GM23338 (cell line): ENCODE results near the gene CLDN22. TPM values are rescaled to one million over a fixed set of nuclear protein-coding genes. Genes with fewer than 3 reads are reported as not detected.

Experiments
- ATAC-seq: fragments of 200-7000 bp; cut with Tn5 transposase; 3 replicates; pipeline ENCODE4 v1.9.1; 2020
- DNase-seq: peaks from one replicate; pipeline ENCODE4 v3.0.0-alpha.2; 2015; ENCODE audit warnings: low spot score
- H2AFZ ChIP-seq: fragments of 200-600 bp; sonication (generic); 2 replicates; pipeline ENCODE4 v1.8.0; 2016; ENCODE audit warnings: antibody characterized with exemption, mild to moderate bottlenecking, moderate library complexity
- H3F3A ChIP-seq: fragments of 200-600 bp; sonication (generic); replicated peaks from 2 replicates; pipeline ENCODE4 v1.8.0; 2017; ENCODE audit warnings: antibody characterized with exemption, mixed run types, low read depth
- H3K27ac ChIP-seq: fragments of 200-600 bp; sonication (generic); 2 replicates; pipeline ENCODE4 v1.6.1; 2016; ENCODE audit warnings: low read depth
- H3K27me3 ChIP-seq: fragments of 200-600 bp; sonication (generic); 2 replicates; pipeline ENCODE4 v1.8.0; 2016; ENCODE audit warnings: mild to moderate bottlenecking, mixed run types, moderate library complexity; ENCODE audit not compliant: insufficient read depth
- H3K36me3 ChIP-seq: fragments of 200-600 bp; sonication (generic); 2 replicates; pipeline ENCODE4 v1.8.0; 2016; ENCODE audit warnings: mild to moderate bottlenecking; ENCODE audit not compliant: insufficient read depth
- H3K4me1 ChIP-seq: fragments of 200-600 bp; sonication (generic); 2 replicates; pipeline ENCODE4 v1.8.0; 2016; ENCODE audit warnings: mild to moderate bottlenecking, moderate library complexity; ENCODE audit not compliant: insufficient read depth
- H3K4me2 ChIP-seq: fragments of 200-600 bp; sonication (generic); 2 replicates; pipeline ENCODE4 v1.7.1; 2017; ENCODE audit warnings: mixed run types
- H3K4me3 ChIP-seq: fragments of 200-600 bp; sonication (generic); 2 replicates; pipeline ENCODE4 v1.6.1; 2016; ENCODE audit warnings: mixed run types
- H3K79me2 ChIP-seq: fragments of 200-600 bp; sonication (generic); replicated peaks from 2 replicates; pipeline ENCODE4 v1.8.0; 2017; ENCODE audit warnings: mild to moderate bottlenecking; ENCODE audit not compliant: insufficient read depth
- H3K9me2 ChIP-seq: fragments of 200-600 bp; sonication (generic); 2 replicates; pipeline ENCODE4 v1.8.0; 2017; ENCODE audit not compliant: insufficient read depth
- H4K20me1 ChIP-seq: fragments of 200-600 bp; sonication (generic); replicated peaks from 2 replicates; pipeline ENCODE4 v1.8.0; 2017; ENCODE audit warnings: mild to moderate bottlenecking; ENCODE audit not compliant: insufficient read depth
- H3K27ac Mint-ChIP-seq: 2 replicates; pipeline ENCODE4 v1.8.0; 2020; ENCODE audit warnings: inconsistent platforms, mild to moderate bottlenecking, moderate library complexity, mixed read lengths
- H3K27me3 Mint-ChIP-seq: 3 replicates; pipeline ENCODE4 v1.8.0; 2022; ENCODE audit warnings: low read depth, mild to moderate bottlenecking, moderate library complexity, mixed read lengths, inconsistent platforms; ENCODE audit not compliant: insufficient read depth, poor library complexity
- H3K36me3 Mint-ChIP-seq: 3 replicates; pipeline ENCODE4 v1.8.0; 2021; ENCODE audit warnings: low read depth, mild to moderate bottlenecking, inconsistent platforms, moderate library complexity, mixed read lengths
- H3K4me1 Mint-ChIP-seq: 3 replicates; pipeline ENCODE4 v1.8.0; 2020; ENCODE audit warnings: mild to moderate bottlenecking, inconsistent platforms, mixed read lengths
- H3K4me3 Mint-ChIP-seq: 3 replicates; pipeline ENCODE4 v1.8.0; 2021; ENCODE audit warnings: moderate library complexity, mild to moderate bottlenecking, inconsistent platforms, mixed read lengths
- H3K9me3 Mint-ChIP-seq: 3 replicates; pipeline ENCODE4 v1.8.0; 2020; ENCODE audit warnings: moderate library complexity, mild to moderate bottlenecking, inconsistent platforms, mixed read lengths
- CREB1 ChIP-seq: fragments of 250-450 bp; sonication (Bioruptor Pico); IDR thresholded peaks from 2 replicates; pipeline ENCODE4 v1.5.0; 2020; ENCODE audit warnings: low read depth, mild to moderate bottlenecking, moderate library complexity
- CTCF ChIP-seq, 2 experiments: fragments of 200-600 bp in 1 of 2; sonication (generic) in 1 of 2; conservative IDR thresholded peaks; 2 replicates each; pipeline versions ENCODE4 v1.5.1 to v1.6.1; 2016 to 2017; ENCODE audit warnings: antibody characterized with exemption in 2 of 2, low read depth in 2 of 2, mild to moderate bottlenecking in 2 of 2, moderate library complexity in 1 of 2
- ETS1 ChIP-seq: IDR thresholded peaks from 2 replicates; pipeline ENCODE4 v1.6.1; 2016; ENCODE audit warnings: antibody characterized with exemption
- EZH2 ChIP-seq: fragments of 200-600 bp; sonication (generic); IDR thresholded peaks from one replicate; pipeline ENCODE4 v1.8.0; 2017; ENCODE audit warnings: antibody characterized with exemption, mild to moderate bottlenecking, low read depth; ENCODE audit not compliant: unreplicated experiment
- EZH2phosphoT487 ChIP-seq: fragments of 200-600 bp; sonication (generic); IDR thresholded peaks from one replicate; pipeline ENCODE4 v1.8.1; 2018; ENCODE audit warnings: antibody characterized with exemption; ENCODE audit not compliant: unreplicated experiment
- JUNB ChIP-seq: IDR thresholded peaks from one replicate; pipeline ENCODE4 v1.6.1; 2016; ENCODE audit warnings: antibody characterized with exemption; ENCODE audit not compliant: unreplicated experiment
- NANOG ChIP-seq: IDR thresholded peaks from 2 replicates; pipeline ENCODE4 v1.6.1; 2016; ENCODE audit warnings: antibody characterized with exemption, borderline replicate concordance
- POLR2AphosphoS5 ChIP-seq: IDR thresholded peaks from 2 replicates; pipeline ENCODE4 v1.6.1; 2016; ENCODE audit warnings: antibody characterized with exemption, low read depth
- REST ChIP-seq: IDR thresholded peaks from one replicate; pipeline ENCODE4 v1.6.1; 2018; ENCODE audit warnings: antibody characterized with exemption; ENCODE audit not compliant: unreplicated experiment
- STAT1 ChIP-seq: IDR thresholded peaks from one replicate; pipeline ENCODE4 v1.6.1; 2016; ENCODE audit warnings: antibody characterized with exemption; ENCODE audit not compliant: unreplicated experiment
- ZNF114 ChIP-seq: fragments of 250-450 bp; sonication (Bioruptor Pico); IDR thresholded peaks from 2 replicates; pipeline ENCODE4 v1.5.0; 2020; ENCODE audit warnings: mild to moderate bottlenecking, moderate library complexity
- ZNF331 ChIP-seq: fragments of 250-450 bp; sonication (Bioruptor Pico); IDR thresholded peaks from 2 replicates; pipeline ENCODE4 v1.5.0; 2020; ENCODE audit warnings: low read depth, mild to moderate bottlenecking, moderate library complexity
- polyA plus RNA-seq: library from polyadenylated mRNA; unstranded; fragments of >200 nt; fragmentation: Nextera tagmentation; extraction: Ambion mirVana; gene quantifications from 2 replicates; pipeline ENCODE4 v1.2.1, GENCODE V29; 2016
- total RNA-seq: library from RNA; depleted of rRNA; stranded (reverse); fragments of >200 nt; shearing (Covaris generic); gene quantifications from 2 replicates; pipeline ENCODE4 v1.2.3, GENCODE V29; 2014

Gene CLDN22
- total and polyA plus RNA-seq, 2 experiments from 2014 or later: not detected

GRCh38 chr4:183286590-183287308 is 33.3 kb downstream of the CLDN22 start:
- no peaks in the 10 kb centered on the region; the same call in 1 of the 2 replicates for H4K20me1 ChIP-seq
- H2AFZ ChIP-seq: no peak overlapping the region
- no peak for TF ChIP-seq ETS1
- TF ChIP-seq POLR2AphosphoS5: no peak
- no peak for TF ChIP-seq CREB1 (CRISPR knock-in tag)
- no peak for TF ChIP-seq JUNB
- TF ChIP-seq ZNF331 (CRISPR knock-in tag): no peak
- TF ChIP-seq EZH2phosphoT487: no peak
- TF ChIP-seq ZNF114: no peak
- no peak for TF ChIP-seq EZH2
- TF ChIP-seq STAT1: no peak
- no peak for TF ChIP-seq NANOG
- no peak for TF ChIP-seq REST
- no peak overlapping the region for H3K4me3 Mint-ChIP-seq
- H3F3A ChIP-seq: no peaks in the 10 kb centered on the region
- no peak overlapping the region; the same call in 1 of the 2 replicates for H3K27ac Mint-ChIP-seq
- H3K36me3 ChIP-seq: peaks cover 51% of the 10 kb centered on the region
- H3K9me3 Mint-ChIP-seq: no peaks in the 10 kb centered on the region
- H3K36me3 Mint-ChIP-seq: peaks cover 84% of the 10 kb centered on the region
- no peak overlapping the region for H3K4me3 ChIP-seq
- H3K9me2 ChIP-seq: no peaks in the 10 kb centered on the region
- H3K27me3 ChIP-seq: no peaks in the 10 kb centered on the region
- no peak for ATAC-seq
- no peaks in the 10 kb centered on the region for H3K4me1 ChIP-seq
- no peak for DNase-seq
- H3K27ac ChIP-seq: no peak overlapping the region
- H3K27me3 Mint-ChIP-seq: peaks cover 11% of the 10 kb centered on the region
- no peak overlapping the region for H3K4me2 ChIP-seq
- H3K4me1 Mint-ChIP-seq: peaks cover 3% of the 10 kb centered on the region; the same call in 2 of the 3 replicates
- H3K79me2 ChIP-seq: no peaks in the 10 kb centered on the region

GRCh38 chr4:183285886-183286285 is 34.2 kb downstream of the CLDN22 start:
- Mint-ChIP-seq H3K36me3 (peaks cover 79% of the 10 kb centered on the region), H3K27ac (no peak overlapping the region; the same call in 1 of the 2 replicates)
- TF ChIP-seq NANOG: no peak
- no peak for TF ChIP-seq STAT1
- TF ChIP-seq POLR2AphosphoS5: no peak
- no peak for TF ChIP-seq CTCF (conservative IDR thresholded peaks at IDR 0.05; ENCODE audit: low read depth in 2 of 2)
- TF ChIP-seq ZNF114: no peak
- no peak for TF ChIP-seq REST
- no peak for TF ChIP-seq EZH2phosphoT487

More at GRCh38 chr4:183285886-183286285, 34.2 kb downstream of the CLDN22 start:
- DNase-seq: no peak
- Histone ChIP-seq H3F3A (no peaks in the 10 kb centered on the region), H3K4me3 (no peak overlapping the region), H3K79me2 (no peaks in the 10 kb centered on the region), H3K27ac (no peak overlapping the region), H3K36me3 (peaks cover 53% of the 10 kb centered on the region), H3K4me2 (no peak overlapping the region), H3K4me1 (no peaks in the 10 kb centered on the region), H3K9me2 (no peaks in the 10 kb centered on the region), H2AFZ (no peak overlapping the region), H3K27me3 (no peaks in the 10 kb centered on the region), H4K20me1 (no peaks in the 10 kb centered on the region; the same call in 1 of the 2 replicates)
- Mint-ChIP-seq H3K27me3 (peaks cover 11% of the 10 kb centered on the region), H3K4me1 (peaks cover under 1% of the 10 kb centered on the region; the same call in 1 of the 3 replicates), H3K4me3 (no peak overlapping the region), H3K9me3 (no peaks in the 10 kb centered on the region)
- ATAC-seq: no peak
